Measurements from ENCODE around the gene KRTAP10-11. TPM values are rescaled to one million over a fixed set of nuclear protein-coding genes. Genes with fewer than 3 reads are reported as not detected.

KRTAP10-11 gene
- total RNA-seq, 2 experiments from 2014 or later, result not detected

DNA sequence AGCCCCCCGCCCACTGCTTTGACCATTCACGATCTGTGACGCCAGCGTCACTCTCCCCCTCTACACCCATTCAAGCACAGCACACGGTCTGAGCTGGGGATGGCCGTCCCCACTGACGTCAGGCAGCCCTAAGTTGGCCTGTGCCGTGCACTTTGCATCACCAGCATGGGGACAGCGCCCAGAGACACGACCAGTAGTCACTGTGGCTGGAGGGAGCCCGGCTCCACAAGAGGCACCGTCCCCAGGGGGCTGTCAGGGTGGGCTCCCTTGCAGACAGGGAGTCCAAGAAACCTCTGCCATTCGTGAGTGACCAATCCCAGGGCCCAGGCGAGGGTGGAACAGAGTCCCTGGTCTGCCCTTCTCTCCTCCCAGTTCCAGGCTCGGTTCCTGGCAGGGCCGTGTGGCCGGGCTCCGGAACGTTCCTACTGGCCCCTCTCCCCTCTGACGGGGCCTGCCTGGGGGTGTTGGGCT is 32.0 kb upstream of the KRTAP10-11 start:
- Histone ChIP-seq H3K4me3 (ENCODE audit: low read depth, low read length, poor library complexity, severe bottlenecking) (no peak overlapping the region), H3K4me2 (ENCODE audit: low read length) (no peak overlapping the region), H3K9me2 (ENCODE audit: insufficient read depth, low read length) (no peaks in the 10 kb centered on the region), H3K27ac (ENCODE audit: low read depth, low read length, poor library complexity, severe bottlenecking) (no peak overlapping the region), H4K20me1 (ENCODE audit: insufficient read depth, low read length) (no peaks in the 10 kb centered on the region), H3K79me2 (ENCODE audit: insufficient read depth, low read depth, low read length) (no peaks in the 10 kb centered on the region), H3K9me3 (ENCODE audit: low read length) (peaks cover 13% of the 10 kb centered on the region; the same call in 1 of the 2 replicates), H2AFZ (ENCODE audit: low read length) (no peak overlapping the region), H3K4me1 (ENCODE audit: insufficient read depth, low read length, poor library complexity, severe bottlenecking) (peaks cover 12% of the 10 kb centered on the region), H3K36me3 (ENCODE audit: insufficient read depth, low read length) (no peaks in the 10 kb centered on the region)
- TF ChIP-seq, protein P1, sequence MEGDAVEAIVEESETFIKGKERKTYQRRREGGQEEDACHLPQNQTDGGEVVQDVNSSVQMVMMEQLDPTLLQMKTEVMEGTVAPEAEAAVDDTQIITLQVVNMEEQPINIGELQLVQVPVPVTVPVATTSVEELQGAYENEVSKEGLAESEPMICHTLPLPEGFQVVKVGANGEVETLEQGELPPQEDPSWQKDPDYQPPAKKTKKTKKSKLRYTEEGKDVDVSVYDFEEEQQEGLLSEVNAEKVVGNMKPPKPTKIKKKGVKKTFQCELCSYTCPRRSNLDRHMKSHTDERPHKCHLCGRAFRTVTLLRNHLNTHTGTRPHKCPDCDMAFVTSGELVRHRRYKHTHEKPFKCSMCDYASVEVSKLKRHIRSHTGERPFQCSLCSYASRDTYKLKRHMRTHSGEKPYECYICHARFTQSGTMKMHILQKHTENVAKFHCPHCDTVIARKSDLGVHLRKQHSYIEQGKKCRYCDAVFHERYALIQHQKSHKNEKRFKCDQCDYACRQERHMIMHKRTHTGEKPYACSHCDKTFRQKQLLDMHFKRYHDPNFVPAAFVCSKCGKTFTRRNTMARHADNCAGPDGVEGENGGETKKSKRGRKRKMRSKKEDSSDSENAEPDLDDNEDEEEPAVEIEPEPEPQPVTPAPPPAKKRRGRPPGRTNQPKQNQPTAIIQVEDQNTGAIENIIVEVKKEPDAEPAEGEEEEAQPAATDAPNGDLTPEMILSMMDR (conservative IDR thresholded peaks at IDR 0.05; ENCODE audit: low read length), result no peak
- TF ChIP-seq EZH2phosphoT487 (IDR thresholded peaks at IDR 0.05; ENCODE audit: borderline replicate concordance, low read depth, low read length), result no peak
- POLR2A ChIA-PET, result no interaction called here
- CTCF ChIA-PET (ENCODE audit: unreplicated experiment), result no interaction called here
- no TSS peak for BruUV-seq (replicated peaks)
- intact Hi-C loops (cut with micrococcal nuclease; ENCODE audit: unreplicated experiment), result no loop called here
- DNase-seq (ENCODE audit: low spot score), result no peak

DNA sequence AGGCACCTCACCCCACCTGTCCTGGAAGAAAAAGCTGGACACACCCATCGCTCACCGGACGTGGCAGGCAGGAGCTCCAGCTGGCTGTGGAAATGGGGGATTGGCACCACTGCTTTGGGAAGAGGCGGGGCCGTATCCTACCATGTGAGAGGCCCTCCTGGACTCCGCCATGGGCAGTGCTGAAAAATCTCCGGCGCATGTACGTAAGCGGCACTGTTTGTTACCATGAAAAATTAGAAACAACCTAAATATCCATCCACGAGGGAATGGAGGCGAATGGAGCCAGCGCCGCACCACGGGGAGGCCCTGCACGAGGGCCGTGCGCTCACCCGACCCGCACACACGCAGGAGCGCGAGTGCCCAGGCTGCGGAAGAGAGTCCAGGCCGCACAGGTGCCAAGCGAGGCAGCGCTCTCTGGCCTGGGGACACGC is 31.2 kb upstream of the KRTAP10-11 start:
- CTCF ChIA-PET (ENCODE audit: unreplicated experiment), result no interaction called here
- intact Hi-C loops (cut with micrococcal nuclease; ENCODE audit: unreplicated experiment), result no loop called here
- TF ChIP-seq, protein P1 (conservative IDR thresholded peaks at IDR 0.05; ENCODE audit: low read length), result no peak

DNA sequence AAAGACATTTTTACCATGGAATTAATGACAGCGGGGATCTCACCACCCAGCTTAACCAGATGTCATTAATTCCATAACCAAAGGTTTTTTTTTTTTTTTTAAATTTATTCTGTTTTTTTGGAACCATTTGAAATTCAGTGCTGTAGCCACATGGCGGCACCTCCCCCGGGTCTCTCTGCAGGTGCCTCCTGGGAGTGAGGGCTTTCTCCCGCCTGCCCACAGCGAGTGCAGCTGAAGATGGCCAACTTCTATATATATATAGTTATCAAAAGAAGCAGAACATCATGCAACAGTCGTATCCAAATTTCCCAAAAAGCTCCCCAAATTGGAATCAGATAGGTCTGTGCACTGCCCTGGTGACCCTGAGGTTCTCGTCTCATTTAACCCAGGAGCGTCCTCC is 30.7 kb upstream of the KRTAP10-11 start:
- TF ChIP-seq, protein P1 (conservative IDR thresholded peaks at IDR 0.05; ENCODE audit: low read length), result no peak
- no peak for TF ChIP-seq EZH2phosphoT487 (IDR thresholded peaks at IDR 0.05; ENCODE audit: borderline replicate concordance, low read depth, low read length)
- Histone ChIP-seq H4K20me1 (ENCODE audit: insufficient read depth, low read length) (no peaks in the 10 kb centered on the region), H3K4me1 (ENCODE audit: insufficient read depth, low read length, poor library complexity, severe bottlenecking) (peaks cover 12% of the 10 kb centered on the region), H3K9me2 (ENCODE audit: insufficient read depth, low read length) (no peaks in the 10 kb centered on the region), H3K9me3 (ENCODE audit: low read length) (peaks cover 13% of the 10 kb centered on the region; the same call in 1 of the 2 replicates), H3K27ac (ENCODE audit: low read depth, low read length, poor library complexity, severe bottlenecking) (no peak overlapping the region), H3K4me2 (ENCODE audit: low read length) (no peak overlapping the region), H2AFZ (ENCODE audit: low read length) (no peak overlapping the region), H3K36me3 (ENCODE audit: insufficient read depth, low read length) (no peaks in the 10 kb centered on the region), H3K4me3 (ENCODE audit: low read depth, low read length, poor library complexity, severe bottlenecking) (no peak overlapping the region), H3K79me2 (ENCODE audit: insufficient read depth, low read depth, low read length) (no peaks in the 10 kb centered on the region)
- no TSS peak for BruUV-seq (replicated peaks)
- intact Hi-C loops (cut with micrococcal nuclease; ENCODE audit: unreplicated experiment), result no loop called here
- DNase-seq (ENCODE audit: low spot score), result no peak
- CTCF ChIA-PET (ENCODE audit: unreplicated experiment), result no interaction called here
- POLR2A ChIA-PET, result interaction anchor here (0.6 kb wide), 1 partner anchor 1039 kb away, joined by 3 read pairs; no protein-coding TSS in a partner anchor

More for the DNA sequence above, 31.2 kb upstream of the KRTAP10-11 start:
- peaks cover 13% of the 10 kb centered on the region; the same call in 1 of the 2 replicates for H3K9me3 ChIP-seq (ENCODE audit: low read length)
- H3K4me3 ChIP-seq (ENCODE audit: low read depth, low read length, poor library complexity, severe bottlenecking), result no peak overlapping the region
- no peaks in the 10 kb centered on the region for H3K9me2 ChIP-seq (ENCODE audit: insufficient read depth, low read length)
- no peaks in the 10 kb centered on the region for H4K20me1 ChIP-seq (ENCODE audit: insufficient read depth, low read length)
- DNase-seq (ENCODE audit: low spot score), result no peak
- peaks cover 12% of the 10 kb centered on the region for H3K4me1 ChIP-seq (ENCODE audit: insufficient read depth, low read length, poor library complexity, severe bottlenecking)
- H2AFZ ChIP-seq (ENCODE audit: low read length), result no peak overlapping the region
- no peak overlapping the region for H3K27ac ChIP-seq (ENCODE audit: low read depth, low read length, poor library complexity, severe bottlenecking)
- POLR2A ChIA-PET, result interaction anchor here (0.6 kb wide), 1 partner anchor 1040 kb away, joined by 3 read pairs; no protein-coding TSS in a partner anchor
- no TSS peak for BruUV-seq (replicated peaks)
- no peak overlapping the region for H3K4me2 ChIP-seq (ENCODE audit: low read length)
- no peaks in the 10 kb centered on the region for H3K36me3 ChIP-seq (ENCODE audit: insufficient read depth, low read length)
- no peaks in the 10 kb centered on the region for H3K79me2 ChIP-seq (ENCODE audit: insufficient read depth, low read depth, low read length)
